MCF 10A (cell line): ENCODE measurements around the gene THOC1. TPM values are rescaled to one million over a fixed set of nuclear protein-coding genes. Genes with fewer than 3 reads are reported as not detected.

Source experiments
- BruUV-seq: library from RNA; stranded (reverse); fragments of 400-500 nt; replicated peaks from 2 replicates; lab custom pipeline; 2021; lab: Mats Ljungman, UMichigan
- CTCF ChIA-PET: fragments of 300-600 bp; sonication (Branson Sonifier 250); formaldehyde crosslinking; extraction: SDS; loops from one replicate; lab custom pipeline; 2021; ENCODE audit warnings: antibody characterized with exemption, inconsistent platforms; lab: Yijun Ruan, JAX
- POLR2A ChIA-PET: fragments of 300-600, 350-650 bp; sonication (Branson Sonifier 250); formaldehyde crosslinking; extraction: SDS; loops from one replicate; lab custom pipeline; 2020; ENCODE audit warnings: antibody characterized with exemption, inconsistent platforms; lab: Yijun Ruan, JAX
- DNase-seq: peaks from one replicate; pipeline ENCODE4 v3.0.0-alpha.2; 2018; ENCODE audit not compliant: unreplicated experiment
- H3K27ac Mint-ChIP-seq: one replicate; pipeline ENCODE4 v1.8.0; 2022; ENCODE audit warnings: mild to moderate bottlenecking, low read depth, mixed read lengths; ENCODE audit not compliant: unreplicated experiment
- H3K27me3 Mint-ChIP-seq: one replicate; pipeline ENCODE4 v1.8.0; 2022; ENCODE audit warnings: mixed read lengths; ENCODE audit not compliant: insufficient read depth, unreplicated experiment
- H3K36me3 Mint-ChIP-seq: one replicate; pipeline ENCODE4 v1.8.0; 2022; ENCODE audit warnings: mild to moderate bottlenecking, moderate library complexity, mixed read lengths; ENCODE audit not compliant: insufficient read depth, unreplicated experiment
- H3K4me1 Mint-ChIP-seq: one replicate; pipeline ENCODE4 v1.8.0; 2022; ENCODE audit warnings: mixed read lengths; ENCODE audit not compliant: insufficient read depth, unreplicated experiment
- H3K4me3 Mint-ChIP-seq: one replicate; pipeline ENCODE4 v1.8.0; 2022; ENCODE audit warnings: mild to moderate bottlenecking, moderate library complexity, mixed read lengths; ENCODE audit not compliant: unreplicated experiment
- H3K9me3 Mint-ChIP-seq: one replicate; pipeline ENCODE4 v1.8.0; 2022; ENCODE audit warnings: mixed read lengths; ENCODE audit not compliant: unreplicated experiment
- CTCF ChIP-seq: fragments of 200-600 bp; IDR thresholded peaks from one replicate; pipeline ENCODE4 v1.8.0; 2022; ENCODE audit warnings: antibody characterized with exemption, mild to moderate bottlenecking; ENCODE audit not compliant: unreplicated experiment
- intact Hi-C: fragments of 100-400 bp; cut with micrococcal nuclease; formaldehyde crosslinking; loops from 2 replicates; pipeline ENCODE4 v1.14.1; 2022
- total RNA-seq: library from RNA; stranded (reverse); gene quantifications from 2 replicates; pipeline ENCODE4 v1.2.3, GENCODE V29; 2022

THOC1 gene
- total RNA-seq, 1 experiment from 2014 or later = 44.6 TPM

GRCh38 chr18:261398-262073, 6.3 kb downstream of the THOC1 start:
- H3K4me1 Mint-ChIP-seq = peaks cover 6% of the 10 kb centered on the region
- H3K27ac Mint-ChIP-seq = no peak overlapping the region
- peaks cover 72% of the 10 kb centered on the region for H3K36me3 Mint-ChIP-seq
- H3K9me3 Mint-ChIP-seq = no peaks in the 10 kb centered on the region
- no peak for TF ChIP-seq CTCF
- no TSS peak for BruUV-seq
- POLR2A ChIA-PET = no interaction called here
- no peak overlapping the region for H3K4me3 Mint-ChIP-seq
- intact Hi-C loops = no loop called here
- CTCF ChIA-PET = interaction anchor here (1.1 to 1.2 kb wide), 2 partner anchors 336 to 362 kb away, joined by 4 read pairs; partner anchors contain the start of gene CLUL1
- DNase-seq = no peak
- no peaks in the 10 kb centered on the region for H3K27me3 Mint-ChIP-seq

- CTCF ChIA-PET = interaction anchor here (0.6 kb wide), 1 partner anchor 1303 kb away, joined by 3 read pairs; no protein-coding TSS in a partner anchor
- H3K36me3 Mint-ChIP-seq = peaks cover 76% of the 10 kb centered on the region
- TF ChIP-seq CTCF = no peak
- H3K4me3 Mint-ChIP-seq = no peak overlapping the region
- POLR2A ChIA-PET = no interaction called here
- H3K27ac Mint-ChIP-seq = no peak overlapping the region
- no peak for DNase-seq
- H3K4me1 Mint-ChIP-seq = no peaks in the 10 kb centered on the region
- intact Hi-C loops = no loop called here
- no TSS peak for BruUV-seq
- H3K9me3 Mint-ChIP-seq = no peaks in the 10 kb centered on the region
- no peaks in the 10 kb centered on the region for H3K27me3 Mint-ChIP-seq
These were observed 7.3 kb downstream of the THOC1 start for GRCh38 chr18:260547-260946.

- ChIA-PET CTCF (interaction anchor here (0.6 kb wide), 1 partner anchor 11 kb away, joined by 3 read pairs; no protein-coding TSS in a partner anchor), POLR2A (interaction anchor here (1.5 kb wide), 1 partner anchor 13 kb away, joined by 6 read pairs; the partner anchor contains the start of gene THOC1)
- intact Hi-C loops = no loop called here
- no peak for TF ChIP-seq CTCF
- H3K4me1 Mint-ChIP-seq = no peaks in the 10 kb centered on the region
- no peaks in the 10 kb centered on the region for H3K27me3 Mint-ChIP-seq
- no peak overlapping the region for H3K27ac Mint-ChIP-seq
- no TSS peak for BruUV-seq
- peaks cover 96% of the 10 kb centered on the region for H3K36me3 Mint-ChIP-seq
- H3K9me3 Mint-ChIP-seq = no peaks in the 10 kb centered on the region
- no peak overlapping the region for H3K4me3 Mint-ChIP-seq
- no peak for DNase-seq
These were observed 12.7 kb downstream of the THOC1 start for GRCh38 chr18:255171-255570.

GRCh38 chr18:253121-253520, 14.7 kb downstream of the THOC1 start:
- TF ChIP-seq CTCF = no peak
- no TSS peak for BruUV-seq
- H3K4me3 Mint-ChIP-seq = no peak overlapping the region
- H3K4me1 Mint-ChIP-seq = no peaks in the 10 kb centered on the region
- CTCF ChIA-PET = interaction anchor here (0.7 to 0.9 kb wide), 2 partner anchors 11 to 363 kb away, joined by 4 to 8 read pairs; no protein-coding TSS in a partner anchor
- DNase-seq = no peak
- POLR2A ChIA-PET = interaction anchor here (0.7 kb wide), 1 partner anchor 38 kb away, joined by 3 read pairs; no protein-coding TSS in a partner anchor
- H3K27ac Mint-ChIP-seq = no peak overlapping the region
- H3K36me3 Mint-ChIP-seq = peaks cover 95% of the 10 kb centered on the region
- H3K27me3 Mint-ChIP-seq = no peaks in the 10 kb centered on the region
- intact Hi-C loops = no loop called here
- no peaks in the 10 kb centered on the region for H3K9me3 Mint-ChIP-seq
